H1 (cell line): ENCODE data around the gene BTRC. TPM values are rescaled to one million over a fixed set of nuclear protein-coding genes. Genes with fewer than 3 reads are reported as not detected.

Experiments
- HDAC2 ChIP-seq, 2 experiments: fragments of 300-600 bp in 1 of 2; sonication (generic) in 1 of 2; IDR thresholded peaks; 2 replicates each; pipeline ENCODE4 v1.6.1; 2011 to 2012; ENCODE audit warnings: low read depth in 2 of 2, low read length in 2 of 2, mild to moderate bottlenecking in 2 of 2, moderate library complexity in 2 of 2, borderline replicate concordance in 1 of 2, inconsistent platforms in 1 of 2
- SIN3A ChIP-seq, 2 experiments: IDR thresholded peaks in 1 of 2; conservative IDR thresholded peaks in 1 of 2; 2 replicates each; pipeline ENCODE4 v1.6.1; 2011 to 2012; ENCODE audit warnings: low read length in 2 of 2, improper control_type of control experiment in 1 of 2, low read depth in 1 of 2, mild to moderate bottlenecking in 1 of 2
- polyA plus RNA-seq, 7 experiments: library from polyadenylated mRNA; depleted of rRNA in 3 of 7; stranded (reverse) in 5 of 7; unstranded in 2 of 7; fragments of >200 nt in 5 of 7; fragments of 200-250 nt in 2 of 7; gene quantifications; 1 replicate in 5 of 7; 2 replicates in 1 of 7; 4 replicates in 1 of 7; pipeline versions ENCODE4 v1.2.1 to v1.2.3, GENCODE V29; 2011 to 2013; ENCODE audit warnings: missing spikeins in 2 of 7, mixed read lengths in 2 of 7
- total RNA-seq: library from RNA; stranded (reverse); fragmentation: NEBNext Ultra II Directional; extraction: Animal tissue kit (Norgen Biotek cat#: 25700); gene quantifications from 2 replicates; pipeline ENCODE4 v1.2.1, GENCODE V29; 2021

Gene BTRC
- total and polyA plus RNA-seq, 2 of the 8 experiments (the other 6 are each of a cell fraction or from before 2014, with no cell fraction given) = 9.9 to 24.7 TPM

DNA sequence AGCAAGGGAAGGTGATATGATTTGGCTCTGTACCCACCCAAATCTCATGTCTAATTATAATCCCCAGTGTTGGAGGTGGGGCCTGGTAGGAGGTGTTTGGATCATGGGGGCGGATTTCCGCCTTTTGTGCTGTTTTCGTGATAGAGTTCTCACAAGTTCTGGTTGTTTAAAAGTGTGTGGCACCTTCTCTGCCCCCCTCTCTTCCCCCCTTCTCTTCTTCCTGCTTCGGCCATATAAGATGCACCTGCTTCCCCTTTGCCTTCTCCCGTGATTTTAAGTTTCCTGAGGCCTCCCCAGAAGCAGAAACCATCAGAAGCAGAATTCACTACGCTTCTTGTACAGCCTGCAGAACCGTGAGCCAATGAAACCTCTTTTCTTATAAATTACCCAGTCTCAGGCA lies 21.1 kb downstream of the BTRC start (continued):
- TF ChIP-seq HDAC2 (IDR thresholded peaks at IDR 0.05; ENCODE audit: borderline replicate concordance in 1 of 2, low read depth in 2 of 2, low read length in 2 of 2) (no peak), SIN3A (conservative IDR thresholded peaks at IDR 0.05 in 1 of 2, IDR thresholded peaks at IDR 0.05 in 1 of 2; ENCODE audit: low read depth in 1 of 2, low read length in 2 of 2) (no peak)
